Transverse colon (tissue), 4 donors: ENCODE measurements around the gene PFN1. TPM values are rescaled to one million over a fixed set of nuclear protein-coding genes. Genes with fewer than 3 reads are reported as not detected.

Source experiments
- DNase-seq: peaks from one replicate; pipeline ENCODE4 v3.0.0-alpha.2; 2019
- H3K27ac ChIP-seq, 4 donors: fragments of 200-600 bp; sonication (generic); 2 replicates each; pipeline ENCODE4 v1.5.1; 2016 to 2018; ENCODE audit warnings: inconsistent platforms in 4 of 4
- H3K27me3 ChIP-seq: fragments of 200-600 bp; sonication (generic); 2 replicates; pipeline ENCODE4 v1.5.1; 2017; ENCODE audit warnings: inconsistent platforms
- H3K36me3 ChIP-seq, 4 donors: fragments of 200-600 bp; sonication (generic); 2 replicates each; pipeline ENCODE4 v1.5.1; 2017 to 2019; ENCODE audit warnings: inconsistent platforms in 4 of 4
- H3K4me1 ChIP-seq, 4 donors: fragments of 200-600 bp; sonication (generic); 2 replicates each; pipeline ENCODE4 v1.5.1; 2017 to 2020; ENCODE audit warnings: inconsistent platforms in 4 of 4
- H3K4me3 ChIP-seq, 4 donors: fragments of 200-600 bp; sonication (generic); 1 replicate in 1 of 4; 2 replicates in 3 of 4; pipeline versions ENCODE4 v1.5.1 to v1.6.1; 2017 to 2019; ENCODE audit warnings: inconsistent platforms in 4 of 4
- H3K9me3 ChIP-seq, 2 donors: fragments of 200-600 bp; sonication (generic); 2 replicates each; pipeline ENCODE4 v1.5.1; 2017 to 2019; ENCODE audit warnings: inconsistent platforms in 2 of 2
- CTCF ChIP-seq, 5 experiments: fragments of 200-600 bp in 3 of 5; fragments of 450-650 bp in 2 of 5; sonication (generic) in 3 of 5; IDR thresholded peaks; 1 replicate in 2 of 5; 2 replicates in 3 of 5; pipeline ENCODE4 v1.5.1; 2016 to 2017; ENCODE audit warnings: antibody characterized with exemption in 5 of 5, inconsistent platforms in 3 of 5, mild to moderate bottlenecking in 2 of 5, moderate library complexity in 1 of 5
- EP300 ChIP-seq: sonication (generic); formaldehyde crosslinking; IDR thresholded peaks from one replicate; pipeline ENCODE4 v1.6.1; 2017; ENCODE audit warnings: antibody characterized with exemption, low read depth
- POLR2A ChIP-seq: fragments of 450-650 bp; IDR thresholded peaks from one replicate; pipeline ENCODE4 v1.6.1; 2016; ENCODE audit warnings: antibody characterized with exemption, mild to moderate bottlenecking, moderate library complexity
- POLR2AphosphoS5 ChIP-seq, 3 donors: sonication (generic); formaldehyde crosslinking; IDR thresholded peaks; one replicate each; pipeline ENCODE4 v1.6.1; 2016; ENCODE audit warnings: antibody characterized with exemption in 3 of 3
- WGBS, 2 donors: methylation state at CpG; one replicate each; pipeline ENCODE4 v1.1.5; 2018; ENCODE audit warnings: low coverage in 1 of 2; 5-methylcytosine and 5-hydroxymethylcytosine counted together
- in situ Hi-C, 4 donors: fragments of 200-750 bp; cut with MboI; loops; one replicate each; pipeline versions ENCODE4 v1.15.0 to v1.15.1; 2017; ENCODE audit warnings: low sequenced_read_pairs in 3 of 4, low pct_ligation_motif_present in 1 of 4, low pct_unique_long_range_greater_than_20kb in 1 of 4
- intact Hi-C: fragments of 100-400 bp; cut with DNase I; formaldehyde crosslinking; loops from one replicate; pipeline ENCODE4 v1.15.1; 2023; ENCODE audit warnings: low total_unique reads
- total RNA-seq, 4 donors: library from RNA; depleted of rRNA; stranded (reverse); fragments of >200 nt; gene quantifications; one replicate each; pipeline ENCODE4 v1.1.0, GENCODE V29; 2016

Gene PFN1
- total RNA-seq, 4 donors from 2014 or later = 743 to 1,049 (median 945) TPM

- Histone ChIP-seq H3K4me3 (no peak overlapping the region), H3K27me3 (peaks cover 15% of the 10 kb centered on the region), H3K4me1 (peaks cover 0 to 29% (median 20%) of the 10 kb centered on the region in 4 donors), H3K9me3 (no peaks in the 10 kb centered on the region), H3K27ac (no peak overlapping the region), H3K36me3 (peaks cover 0 to 30% (median 11%) of the 10 kb centered on the region in 4 donors)
- in situ Hi-C loops = loop anchor here in 2 of 4 donors (25.0 kb wide), 1 partner anchor 110 kb away; the partner anchor contains the start of genes GLTPD2 (in 2 of the 2), PSMB6 (in 2 of the 2) and VMO1 (in 2 of the 2)
- no peak for DNase-seq
- WGBS, 2 donors = 85 to 90% methylated on average over 2 to 5 of the region's 5 CpGs
- intact Hi-C loops = loop anchor here (10.0 kb wide), 1 partner anchor 163 kb away; the partner anchor contains the start of genes CXCL16, MED11 and ZMYND15
- no peak for TF ChIP-seq EP300
- TF ChIP-seq POLR2A = no peak
- no peak for TF ChIP-seq POLR2AphosphoS5 (IDR thresholded peaks at IDR 0.05)
- no peak for TF ChIP-seq CTCF (IDR thresholded peaks at IDR 0.05)
These were observed 50.5 kb downstream of the PFN1 start for GRCh38 chr17:4897785-4898184.

GRCh38 chr17:4897198-4897687 lies 51.1 kb downstream of the PFN1 start:
- Histone ChIP-seq H3K4me1 (peaks cover 0 to 29% (median 20%) of the 10 kb centered on the region in 4 donors), H3K4me3 (no peak overlapping the region), H3K27me3 (peaks cover 15% of the 10 kb centered on the region), H3K36me3 (peaks cover 0 to 30% (median 12%) of the 10 kb centered on the region in 4 donors), H3K9me3 (no peaks in the 10 kb centered on the region), H3K27ac (no peak overlapping the region)
- intact Hi-C loops (loop anchor here (10.0 kb wide), 1 partner anchor 162 kb away; the partner anchor contains the start of genes CXCL16, MED11 and ZMYND15), in situ Hi-C loops (loop anchor here in 2 of 4 donors (25.0 kb wide), 1 partner anchor 110 kb away; the partner anchor contains the start of genes GLTPD2 (in 2 of the 2), PSMB6 (in 2 of the 2) and VMO1 (in 2 of the 2))
- TF ChIP-seq CTCF (IDR thresholded peaks at IDR 0.05) (no peak), POLR2AphosphoS5 (IDR thresholded peaks at IDR 0.05) (no peak), POLR2A (no peak), EP300 (no peak)
- WGBS, 2 donors = 86 to 100% methylated on average over 1 to 10 of the region's 10 CpGs
- DNase-seq = no peak

- in situ Hi-C loops (loop anchor here in 2 of 4 donors (25.0 kb wide), 1 partner anchor 109 kb away; the partner anchor contains the start of genes GLTPD2 (in 2 of the 2), PSMB6 (in 2 of the 2) and VMO1 (in 2 of the 2)), intact Hi-C loops (loop anchor here (10.0 kb wide), 1 partner anchor 162 kb away; the partner anchor contains the start of genes CXCL16, MED11 and ZMYND15)
- Histone ChIP-seq H3K4me1 (peaks cover 0 to 26% (median 20%) of the 10 kb centered on the region in 4 donors), H3K27ac (no peak overlapping the region), H3K27me3 (peaks cover 15% of the 10 kb centered on the region), H3K4me3 (no peak overlapping the region), H3K36me3 (peaks cover 0 to 35% (median 15%) of the 10 kb centered on the region in 4 donors), H3K9me3 (no peaks in the 10 kb centered on the region)
- no peak for TF ChIP-seq POLR2A
- no peak for TF ChIP-seq EP300
- no peak for TF ChIP-seq POLR2AphosphoS5 (IDR thresholded peaks at IDR 0.05)
- TF ChIP-seq CTCF (IDR thresholded peaks at IDR 0.05) = no peak
- 81 to 83% methylated on average over 2 to 23 of the region's 27 CpGs for WGBS, 2 donors
- DNase-seq = no peak
These were observed 51.8 kb downstream of the PFN1 start for GRCh38 chr17:4896332-4897197.
